HL-60 (cell line): ENCODE results near the gene FRAS1.
"Not testable (repeated sequence)": the region's sequence is repeated elsewhere in the genome, so short reads cannot be mapped to it uniquely, and the experiment has no call there.

Source experiments
- DNase-seq, 2 experiments: peaks; one replicate each; pipeline ENCODE4 v3.0.0-alpha.2; 2010 to 2020; ENCODE audit warnings: low read depth in 1 of 2, low spot score in 1 of 2
- H3K27ac ChIP-seq: fragments of 250-450 bp; sonication (Bioruptor Pico); replicated peaks from 2 replicates; pipeline ENCODE4 v1.5.1; 2020; ENCODE audit warnings: mild to moderate bottlenecking, moderate library complexity
- H3K27me3 ChIP-seq: fragments of 250-450 bp; sonication (Bioruptor Pico); 2 replicates; pipeline ENCODE4 v1.5.1; 2021; ENCODE audit warnings: mild to moderate bottlenecking, moderate library complexity; ENCODE audit not compliant: insufficient read depth, poor library complexity, severe bottlenecking
- H3K4me3 ChIP-seq: replicated peaks from 2 replicates; pipeline ENCODE4 v1.5.1; 2011; ENCODE audit warnings: mild to moderate bottlenecking, control low read depth, low read length; ENCODE audit not compliant: insufficient read depth
- CTCF ChIP-seq: IDR thresholded peaks from one replicate; pipeline ENCODE4 v1.5.1; 2011; ENCODE audit warnings: low read length, control low read depth, inconsistent platforms; ENCODE audit not compliant: insufficient read depth
- GABPA ChIP-seq: IDR thresholded peaks from 2 replicates; pipeline ENCODE4 v1.6.1; 2012; ENCODE audit warnings: low read depth
- POLR2AphosphoS5 ChIP-seq: IDR thresholded peaks from 2 replicates; pipeline ENCODE4 v1.6.1; 2012; ENCODE audit warnings: low read depth
- SPI1 ChIP-seq: IDR thresholded peaks from 2 replicates; pipeline ENCODE4 v1.6.1; 2012; ENCODE audit warnings: low read depth, mild to moderate bottlenecking, borderline replicate concordance
- TF ChIP-seq, protein P1 (sequence below): IDR thresholded peaks from 2 replicates; pipeline ENCODE4 v1.6.1; 2012; ENCODE audit warnings: low read depth; ENCODE audit not compliant: insufficient replicate concordance

FRAS1 gene

GRCh38 chr4:78484574-78484973 is 427.5 kb downstream of the FRAS1 start:
- Histone ChIP-seq H3K27me3 (peaks cover 2% of the 10 kb centered on the region), H3K4me3 (no peak overlapping the region), H3K27ac (no peak overlapping the region)
- DNase-seq = no peak
- no peak for TF ChIP-seq GABPA
- TF ChIP-seq POLR2AphosphoS5 = no peak
- no peak for TF ChIP-seq CTCF
- TF ChIP-seq SPI1 = no peak
- TF ChIP-seq, protein P1, sequence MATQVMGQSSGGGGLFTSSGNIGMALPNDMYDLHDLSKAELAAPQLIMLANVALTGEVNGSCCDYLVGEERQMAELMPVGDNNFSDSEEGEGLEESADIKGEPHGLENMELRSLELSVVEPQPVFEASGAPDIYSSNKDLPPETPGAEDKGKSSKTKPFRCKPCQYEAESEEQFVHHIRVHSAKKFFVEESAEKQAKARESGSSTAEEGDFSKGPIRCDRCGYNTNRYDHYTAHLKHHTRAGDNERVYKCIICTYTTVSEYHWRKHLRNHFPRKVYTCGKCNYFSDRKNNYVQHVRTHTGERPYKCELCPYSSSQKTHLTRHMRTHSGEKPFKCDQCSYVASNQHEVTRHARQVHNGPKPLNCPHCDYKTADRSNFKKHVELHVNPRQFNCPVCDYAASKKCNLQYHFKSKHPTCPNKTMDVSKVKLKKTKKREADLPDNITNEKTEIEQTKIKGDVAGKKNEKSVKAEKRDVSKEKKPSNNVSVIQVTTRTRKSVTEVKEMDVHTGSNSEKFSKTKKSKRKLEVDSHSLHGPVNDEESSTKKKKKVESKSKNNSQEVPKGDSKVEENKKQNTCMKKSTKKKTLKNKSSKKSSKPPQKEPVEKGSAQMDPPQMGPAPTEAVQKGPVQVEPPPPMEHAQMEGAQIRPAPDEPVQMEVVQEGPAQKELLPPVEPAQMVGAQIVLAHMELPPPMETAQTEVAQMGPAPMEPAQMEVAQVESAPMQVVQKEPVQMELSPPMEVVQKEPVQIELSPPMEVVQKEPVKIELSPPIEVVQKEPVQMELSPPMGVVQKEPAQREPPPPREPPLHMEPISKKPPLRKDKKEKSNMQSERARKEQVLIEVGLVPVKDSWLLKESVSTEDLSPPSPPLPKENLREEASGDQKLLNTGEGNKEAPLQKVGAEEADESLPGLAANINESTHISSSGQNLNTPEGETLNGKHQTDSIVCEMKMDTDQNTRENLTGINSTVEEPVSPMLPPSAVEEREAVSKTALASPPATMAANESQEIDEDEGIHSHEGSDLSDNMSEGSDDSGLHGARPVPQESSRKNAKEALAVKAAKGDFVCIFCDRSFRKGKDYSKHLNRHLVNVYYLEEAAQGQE = no peak

DNA sequence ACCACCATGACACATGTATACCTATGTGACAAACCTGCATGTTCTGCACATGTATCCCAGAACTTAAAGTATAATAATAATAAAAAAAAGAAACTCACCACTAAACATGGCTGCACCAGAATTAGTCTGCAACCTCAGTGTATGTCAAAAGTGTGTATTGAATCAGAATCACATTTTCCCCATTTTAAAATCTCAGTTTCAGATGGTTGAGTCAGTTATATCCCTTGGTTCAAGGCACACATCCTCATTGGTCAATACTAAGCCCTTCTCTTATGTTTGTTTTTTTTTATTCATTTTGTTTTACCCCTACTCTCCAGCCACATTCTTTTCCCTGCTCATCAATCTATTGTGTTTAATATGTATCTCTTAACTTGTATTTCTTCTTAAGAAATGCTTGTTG is 436.6 kb downstream of the FRAS1 start:
- TF ChIP-seq CTCF = no peak
- TF ChIP-seq, protein P1 = no peak
- Histone ChIP-seq H3K4me3 (no peak overlapping the region), H3K27me3 (peaks cover 8% of the 10 kb centered on the region), H3K27ac (no peak overlapping the region)
- no peak for DNase-seq

GRCh38 chr4:78496021-78496643 is 439.0 kb downstream of the FRAS1 start:
- Histone ChIP-seq H3K27me3 (peaks cover 8% of the 10 kb centered on the region), H3K27ac (no peak overlapping the region), H3K4me3 (no peak overlapping the region)
- no peak for DNase-seq
- TF ChIP-seq POLR2AphosphoS5 (no peak), GABPA (no peak), CTCF (no peak)
- TF ChIP-seq, protein P1 = no peak

DNA sequence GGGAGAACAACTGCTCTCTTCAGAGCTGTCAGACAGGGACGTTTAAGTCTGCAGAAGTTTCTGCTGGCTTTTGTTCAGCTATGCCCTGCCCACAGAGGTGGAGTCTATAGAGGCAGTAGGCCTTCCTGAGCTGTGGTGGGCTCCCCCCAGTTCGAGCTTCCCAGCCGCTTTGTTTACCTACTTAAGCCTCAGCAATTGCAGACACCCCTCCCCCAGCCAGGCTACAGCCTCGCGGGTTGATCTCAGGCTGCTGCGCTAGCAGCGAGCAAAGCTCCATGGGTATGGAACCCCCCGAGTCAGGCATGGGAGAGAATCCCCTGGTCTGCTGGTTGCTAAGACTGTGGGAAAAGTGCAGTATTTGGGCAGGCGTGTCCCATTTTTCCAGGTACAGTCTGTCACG is 449.1 kb downstream of the FRAS1 start:
- H3K4me3 ChIP-seq, H3K27me3 ChIP-seq, DNase-seq, H3K27ac ChIP-seq: not testable (repeated sequence)
